Stimulated activated CD4-positive, alpha-beta T cell treated with anti-CD3 and anti-CD28 coated beads, Interleukin-1b, Interleukin-23, amount 100 ng/mL, for 1 hour (primary cell): ENCODE results near the gene MTUS2.

Experiments
- DNase-seq, 2 donors: peaks; one replicate each; pipeline ENCODE4 v3.0.0-alpha.2; 2020; ENCODE audit warnings: low read depth in 2 of 2

The MTUS2 gene

GRCh38 chr13:28859069-28859468 is 38.9 kb downstream of the MTUS2 start:
- no peak for DNase-seq

- no peak for DNase-seq
Observed at GRCh38 chr13:28859717-28860116, 39.6 kb downstream of the MTUS2 start.

DNA sequence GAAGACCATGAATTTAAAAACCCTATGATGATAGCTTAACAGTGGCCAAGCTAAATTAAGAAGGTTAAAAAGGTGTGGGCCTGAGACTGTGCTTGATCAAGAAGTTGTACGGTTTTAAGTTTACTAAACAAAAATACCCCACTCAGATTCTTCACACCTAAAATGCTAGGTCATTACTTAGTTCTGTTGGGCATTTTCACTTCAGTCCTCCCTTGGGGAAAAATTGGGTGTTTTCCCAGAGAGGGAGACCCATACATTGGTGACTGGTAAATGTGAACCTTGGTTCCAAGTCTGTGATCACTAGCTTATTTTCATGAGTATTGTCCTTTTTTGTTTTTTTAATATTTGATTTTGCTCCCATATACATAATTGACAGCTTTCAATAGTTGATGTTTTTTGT is 44.4 kb downstream of the MTUS2 start:
- DNase-seq, result no peak

DNA sequence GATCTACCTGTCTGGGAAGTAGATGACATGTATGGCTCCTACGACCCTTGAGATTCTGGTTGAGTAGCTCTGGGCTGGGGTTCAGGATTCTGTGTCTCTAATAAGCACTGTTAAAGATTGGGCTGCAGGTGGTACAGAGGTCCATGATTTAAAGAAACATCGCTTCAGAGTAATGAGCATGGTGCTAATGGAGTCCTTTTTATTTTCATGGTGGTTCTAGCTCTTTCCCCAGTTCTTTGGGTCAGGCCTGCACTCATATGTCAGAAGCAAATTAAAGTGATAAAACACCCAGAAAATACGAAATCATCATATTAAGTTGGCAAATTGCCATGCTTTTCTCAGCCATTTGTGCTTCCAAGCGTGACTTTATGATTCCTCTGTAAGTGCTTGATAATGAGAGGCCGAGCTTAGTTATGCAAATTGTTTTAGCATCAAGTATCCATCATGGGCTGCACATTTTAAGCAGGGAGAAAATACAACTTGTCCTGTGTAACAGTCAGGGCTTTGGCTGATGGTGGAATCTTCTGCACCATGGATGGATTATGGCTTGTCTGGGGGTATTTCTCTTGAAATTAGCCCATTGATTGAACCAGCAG is 45.1 kb downstream of the MTUS2 start:
- DNase-seq, result no peak

DNA sequence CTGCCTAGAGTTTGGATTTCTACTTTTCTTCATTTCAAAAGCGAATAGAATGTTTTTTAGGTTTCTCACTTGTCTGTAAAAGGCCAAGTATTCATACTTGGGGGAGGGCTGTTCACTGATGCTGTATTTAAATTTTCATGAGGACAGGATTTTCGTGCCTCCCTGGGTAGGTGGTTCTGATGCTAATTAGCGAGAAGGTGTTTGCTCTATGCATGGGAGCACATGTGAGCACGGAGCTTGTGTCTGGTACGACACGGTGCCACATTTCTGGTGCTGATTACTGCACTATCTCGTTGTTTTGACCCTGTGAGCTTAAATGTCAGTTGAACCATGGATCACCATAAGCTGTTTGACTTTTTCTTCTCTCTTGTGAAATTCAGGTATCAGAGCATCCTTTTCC is 45.8 kb downstream of the MTUS2 start:
- no peak for DNase-seq

- no peak for DNase-seq
Observed at GRCh38 chr13:28866932-28867331, 46.8 kb downstream of the MTUS2 start.

DNA sequence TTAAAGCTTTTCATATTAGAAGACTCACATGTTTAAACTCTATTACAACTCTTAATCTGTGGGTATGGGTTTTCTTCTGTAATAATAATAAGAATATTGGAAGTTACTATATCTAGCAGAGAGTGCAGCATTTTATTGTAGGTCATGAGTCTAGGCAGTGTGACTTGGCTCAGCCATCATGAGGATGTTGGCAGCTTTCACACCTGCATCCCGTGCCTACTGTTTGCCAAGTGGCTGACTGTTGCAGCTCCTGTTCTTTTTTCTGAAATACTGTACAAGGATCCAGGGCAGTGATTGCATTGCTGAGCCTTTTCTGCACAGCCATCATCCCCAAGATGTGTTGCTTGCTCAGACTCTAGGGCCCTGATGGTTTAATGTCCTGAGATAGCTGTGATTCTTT is 47.4 kb downstream of the MTUS2 start:
- DNase-seq, result no peak

- DNase-seq, result no peak
Observed at GRCh38 chr13:28872427-28873176, 52.5 kb downstream of the MTUS2 start.

DNA sequence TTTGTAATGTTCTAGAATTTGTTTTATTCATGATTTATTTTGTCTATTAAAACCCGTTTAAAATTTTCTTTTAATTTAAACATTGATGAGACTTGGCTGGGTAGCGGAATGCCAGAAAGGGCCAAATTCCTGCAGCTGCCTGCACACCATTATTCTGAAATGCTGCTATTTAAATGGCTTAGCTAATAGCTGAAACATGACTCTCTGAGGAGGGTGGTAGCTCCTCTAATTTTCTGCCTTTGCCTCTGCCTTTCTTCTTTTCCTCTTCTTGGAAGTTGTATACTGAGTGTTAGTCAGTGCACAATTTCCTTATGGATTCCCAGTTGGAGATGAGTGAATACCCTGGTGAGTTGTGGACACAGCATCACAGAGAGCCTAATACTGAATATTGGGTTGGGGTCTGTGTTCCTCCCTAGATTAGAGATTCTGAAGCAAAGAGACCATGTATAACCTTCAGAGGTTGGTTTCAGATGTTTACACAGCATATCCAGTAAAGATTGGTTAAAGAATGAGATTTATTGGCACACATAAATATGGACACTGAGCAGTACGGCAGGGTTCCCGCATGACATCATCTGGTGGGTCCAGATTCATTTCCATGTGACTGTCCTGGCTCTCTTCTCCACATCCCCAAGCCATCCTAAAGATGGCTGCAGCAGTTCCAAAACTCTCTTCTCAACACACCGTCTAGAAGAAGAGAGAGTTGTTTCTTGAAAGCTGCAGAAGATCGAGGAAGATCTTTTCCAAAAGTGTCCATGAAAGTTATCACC is 55.9 kb downstream of the MTUS2 start:
- no peak for DNase-seq

DNA sequence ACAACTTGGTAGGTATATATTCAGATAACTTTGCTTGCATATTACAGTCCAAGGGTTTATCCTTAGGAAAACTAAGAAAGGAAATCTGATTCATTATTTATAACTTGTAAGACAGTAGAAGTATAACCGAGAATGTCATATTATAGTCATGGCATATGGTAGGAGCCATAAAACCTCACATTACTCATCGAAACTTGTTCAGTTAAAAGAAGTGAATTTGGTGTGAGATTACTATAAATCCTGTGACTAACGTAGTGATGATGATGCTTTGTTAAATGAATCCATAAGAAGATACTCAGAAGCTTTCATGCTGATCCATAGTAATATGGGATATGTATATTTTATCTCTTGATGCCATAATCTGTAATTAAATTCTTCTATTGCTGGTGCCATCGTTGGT is 57.3 kb downstream of the MTUS2 start:
- DNase-seq, result no peak

DNA sequence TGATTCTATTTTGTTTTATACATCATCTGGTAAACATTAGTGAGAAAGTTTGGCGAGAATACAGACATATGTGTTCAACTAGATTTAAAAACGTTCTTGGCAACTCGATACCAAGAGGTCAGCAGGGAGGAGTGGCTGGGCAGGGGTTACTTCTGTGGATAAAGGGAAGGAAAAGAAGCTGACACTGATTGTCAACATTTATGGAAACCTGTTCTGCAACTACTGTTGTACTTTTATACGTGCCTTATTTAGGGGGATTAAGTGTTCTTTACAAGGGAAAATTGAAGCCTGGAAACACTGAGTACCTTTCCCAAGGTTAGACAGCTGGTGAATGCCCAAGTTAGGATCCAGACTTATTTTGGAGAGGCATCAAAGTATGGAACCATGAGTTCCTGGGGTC is 65.0 kb downstream of the MTUS2 start:
- DNase-seq, result no peak

DNA sequence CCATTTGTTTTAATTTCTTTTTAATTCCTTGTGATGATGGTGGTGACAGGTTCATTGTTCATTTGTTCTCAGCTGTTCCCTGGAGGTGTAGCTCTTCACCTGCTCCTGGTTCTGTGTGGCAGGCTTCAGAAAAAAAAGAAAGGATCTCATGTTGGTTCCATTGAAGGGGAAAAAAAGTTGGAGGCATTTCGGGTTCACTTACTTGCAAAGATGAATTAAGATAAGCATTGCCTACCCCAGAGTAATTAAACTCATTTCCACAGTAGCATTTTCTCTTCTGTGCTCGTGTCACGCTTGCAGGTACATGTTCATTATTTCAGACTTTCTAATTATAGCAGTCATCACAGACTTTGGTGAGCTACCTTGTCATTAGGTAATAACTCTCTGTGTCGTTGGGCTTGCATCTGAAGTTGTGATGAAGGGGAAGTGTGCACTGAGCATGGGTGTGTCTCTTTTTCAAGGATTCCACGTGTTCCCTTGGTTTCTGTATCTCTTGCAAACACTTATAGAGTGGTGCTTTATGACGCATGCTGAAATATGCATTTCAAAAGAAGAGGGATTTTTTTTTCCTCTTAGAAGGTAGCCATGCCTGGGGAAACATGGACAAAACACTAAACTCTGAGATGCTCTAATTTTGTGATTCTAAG is 69.1 kb downstream of the MTUS2 start:
- DNase-seq, result no peak

DNA sequence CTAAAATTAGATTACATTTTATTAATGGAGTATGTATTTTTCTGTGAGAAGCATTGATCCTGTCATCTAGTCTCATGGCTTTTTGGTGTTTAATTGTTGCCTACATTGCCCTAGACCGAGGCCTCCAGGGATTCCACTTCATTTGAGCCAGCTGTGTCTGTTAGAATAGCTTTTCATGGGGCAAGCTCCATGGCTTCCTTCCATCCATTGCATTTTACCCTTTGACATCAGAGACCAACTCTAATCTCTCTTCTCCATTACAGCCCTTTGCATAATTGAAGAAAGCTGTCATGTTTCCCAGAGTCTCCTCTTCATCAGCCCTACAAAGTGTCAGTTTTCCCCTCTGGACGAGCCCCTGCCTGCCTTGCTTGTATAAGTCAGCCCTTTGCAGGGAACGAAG is 70.6 kb downstream of the MTUS2 start:
- DNase-seq, result no peak

- no peak for DNase-seq
Observed at GRCh38 chr13:28918030-28918429, 97.9 kb downstream of the MTUS2 start.

DNA sequence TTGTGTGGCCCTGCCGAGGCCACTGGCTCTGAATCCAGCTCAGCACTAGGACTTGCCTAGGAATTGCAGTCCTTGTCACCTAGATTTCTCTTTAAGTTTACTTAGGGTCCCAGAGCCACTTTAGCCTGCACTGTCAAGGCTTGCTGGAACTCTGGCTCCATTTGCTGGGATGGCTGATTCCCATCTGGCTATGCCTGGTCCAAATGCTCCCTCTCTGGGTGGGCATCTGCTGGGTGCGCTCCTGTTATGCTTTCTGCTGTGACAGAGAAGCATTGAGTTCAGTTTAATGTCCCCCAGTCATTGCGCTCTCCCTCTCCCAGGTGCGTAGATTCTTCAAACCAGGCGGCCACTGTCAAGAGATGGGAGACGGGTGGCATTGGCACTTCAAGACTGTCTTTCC is 102.2 kb downstream of the MTUS2 start:
- no peak for DNase-seq

DNA sequence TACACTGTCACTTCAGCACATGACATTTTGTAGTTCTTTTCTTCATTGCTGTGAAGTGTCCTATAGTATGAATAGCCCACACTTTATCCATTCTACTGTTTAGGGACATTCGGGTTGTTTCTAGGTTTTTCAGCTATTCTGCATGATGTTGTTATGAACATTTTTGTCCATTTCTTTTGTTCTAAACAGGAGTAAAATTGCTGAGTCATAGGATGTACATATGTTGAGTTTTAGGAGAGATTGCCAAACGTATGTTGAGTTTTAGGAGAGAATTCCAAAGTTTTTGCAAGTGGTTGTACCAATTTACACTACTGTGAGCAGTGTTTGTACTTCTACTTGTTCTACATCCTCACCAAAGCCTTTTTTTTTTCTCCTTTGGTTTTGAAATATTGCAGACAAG is 115.0 kb downstream of the MTUS2 start:
- no peak for DNase-seq

DNA sequence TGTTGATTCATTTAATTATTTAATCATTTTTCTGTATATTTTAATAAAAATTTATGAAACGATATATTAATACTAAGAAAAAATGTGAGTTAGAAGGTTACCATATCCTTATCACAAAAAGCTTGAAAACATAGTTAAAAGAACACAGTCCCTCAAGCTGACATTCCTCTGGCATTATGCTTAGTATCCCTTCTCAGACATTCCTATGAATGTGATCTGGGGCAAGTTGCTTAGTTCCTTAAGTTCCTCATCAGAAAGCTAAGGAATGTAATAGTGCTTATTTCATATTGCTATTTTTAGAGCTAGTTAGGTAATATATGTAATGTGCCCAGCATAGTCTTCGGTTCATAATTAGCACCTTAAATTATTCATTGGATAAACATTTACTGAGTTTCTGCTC is 122.8 kb downstream of the MTUS2 start:
- no peak for DNase-seq

GRCh38 chr13:28953714-28954418 is 133.7 kb downstream of the MTUS2 start:
- DNase-seq, result no peak

DNA sequence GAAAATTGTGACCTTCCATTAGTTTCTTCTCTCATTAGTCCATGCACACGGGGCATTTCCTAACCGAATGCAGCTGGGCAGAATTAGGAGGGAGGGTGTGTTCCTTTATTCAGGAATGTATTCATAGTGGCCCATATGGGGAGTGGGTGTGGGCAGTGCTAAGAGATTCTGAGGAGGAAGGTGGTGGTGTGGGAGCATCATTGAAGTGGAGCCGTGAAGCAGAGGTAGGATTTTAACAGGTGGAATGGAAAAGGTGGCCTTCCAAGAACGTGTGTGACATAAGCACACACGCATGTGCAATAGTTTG is 134.2 kb downstream of the MTUS2 start:
- no peak for DNase-seq

DNA sequence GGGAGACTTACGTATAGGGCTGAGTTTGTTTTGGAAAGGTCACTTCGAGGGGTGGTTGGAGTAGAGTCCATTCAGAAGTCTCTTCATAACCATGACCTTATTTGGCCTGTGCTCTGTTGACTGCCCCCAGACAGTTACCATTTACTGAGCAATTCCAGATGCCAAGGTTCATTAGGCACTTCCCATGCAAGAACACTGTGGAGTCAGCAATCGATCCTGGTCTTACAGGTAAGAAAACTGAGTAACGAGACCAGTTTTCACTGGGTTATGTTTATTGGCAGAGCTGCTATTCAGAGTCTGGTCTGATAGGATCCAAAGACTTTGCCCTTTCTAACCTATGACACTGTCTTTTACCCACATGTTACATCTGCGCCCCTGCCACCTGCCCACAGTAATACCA is 134.7 kb downstream of the MTUS2 start:
- no peak for DNase-seq

GRCh38 chr13:28955264-28955966 is 135.3 kb downstream of the MTUS2 start:
- DNase-seq, result no peak

DNA sequence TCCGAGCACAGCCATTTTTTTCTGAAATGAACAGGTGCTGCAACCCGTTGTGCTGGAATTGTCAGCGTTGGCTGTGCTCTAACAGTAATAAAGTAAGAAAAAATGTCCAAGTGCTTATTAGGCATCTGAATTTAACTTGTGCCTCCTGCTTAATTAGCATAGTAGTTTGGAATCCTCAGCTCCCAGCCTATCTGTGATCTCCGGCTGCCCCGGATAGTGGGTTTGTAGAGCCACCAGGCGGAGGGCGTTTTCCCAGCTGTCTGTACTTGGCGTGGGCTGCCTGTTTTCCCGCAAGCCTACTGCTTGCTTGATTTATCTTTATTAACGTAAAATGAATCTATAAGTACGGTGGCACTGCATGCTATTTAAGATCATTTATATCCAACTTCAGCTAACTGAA is 137.9 kb downstream of the MTUS2 start:
- no peak for DNase-seq
